GM19099 (cell line): ENCODE results near the gene ZNF222.

Experiments
- POLR2A ChIP-seq: IDR thresholded peaks from 3 replicates; pipeline ENCODE4 v1.6.1; 2011; ENCODE audit warnings: low read depth; ENCODE audit not compliant: insufficient read length; ENCODE audit errors: extremely low read depth

The ZNF222 gene

GRCh38 chr19:44025217-44025936 lies at the start of gene ZNF222:
Gene ZNF222, plus strand, starts transcription at chr19:44025379. Its CDS starts 58 bp downstream, at chr19:44025437.
- peak; percentile 60 for TF ChIP-seq POLR2A

DNA sequence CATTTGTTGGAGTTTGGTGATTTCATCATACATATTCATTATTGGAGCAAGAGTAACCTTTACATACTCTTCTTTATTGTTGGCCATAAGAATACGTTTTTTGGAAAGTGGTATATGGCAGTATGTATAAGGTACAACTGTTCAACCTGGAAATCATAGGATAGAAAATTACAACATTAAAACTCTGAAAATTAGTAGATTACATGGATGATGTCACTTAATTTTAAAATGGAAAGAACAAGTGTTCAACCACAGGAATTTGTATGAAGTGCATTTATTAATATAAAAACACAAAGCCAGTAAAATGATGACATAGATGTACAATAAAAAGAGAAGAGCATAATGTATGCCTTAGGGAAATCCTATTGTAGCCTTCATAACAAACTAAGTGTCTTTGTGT lies 48.4 kb upstream of the ZNF222 start:
- no peak for TF ChIP-seq POLR2A

DNA sequence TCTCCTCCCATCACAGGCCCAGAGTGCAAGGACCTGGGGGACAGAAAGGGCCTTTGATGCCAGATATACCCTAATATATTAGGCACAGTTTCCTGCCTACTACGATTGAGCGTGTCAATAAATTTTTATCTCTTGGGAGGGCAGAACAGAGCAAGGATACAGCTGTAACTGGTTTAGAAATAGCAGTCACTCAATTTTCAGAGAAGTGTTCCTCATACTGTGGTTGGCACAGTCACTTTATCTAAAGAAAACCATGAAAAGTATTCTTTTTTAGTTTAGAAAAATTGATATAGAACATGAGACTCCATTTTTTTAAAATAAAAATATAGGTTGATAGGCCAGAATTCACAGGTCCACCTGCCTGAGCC lies 41.7 kb upstream of the ZNF222 start:
- no peak for TF ChIP-seq POLR2A

GRCh38 chr19:43983912-43984686 lies 41.1 kb upstream of the ZNF222 start, which contains the start of gene ZNF155:
Gene ZNF155, plus strand, starts transcription at chr19:43984188. Its CDS starts 4,356 bp downstream, at chr19:43988544.
- peak; percentile 56 for TF ChIP-seq POLR2A

GRCh38 chr19:43984687-43985000 lies 40.5 kb upstream of the ZNF222 start:
- no peak for TF ChIP-seq POLR2A

GRCh38 chr19:43997631-43998290 lies 27.4 kb upstream of the ZNF222 start:
- TF ChIP-seq POLR2A = no peak

GRCh38 chr19:44002212-44002565 lies 23.0 kb upstream of the ZNF222 start:
- TF ChIP-seq POLR2A = no peak

DNA sequence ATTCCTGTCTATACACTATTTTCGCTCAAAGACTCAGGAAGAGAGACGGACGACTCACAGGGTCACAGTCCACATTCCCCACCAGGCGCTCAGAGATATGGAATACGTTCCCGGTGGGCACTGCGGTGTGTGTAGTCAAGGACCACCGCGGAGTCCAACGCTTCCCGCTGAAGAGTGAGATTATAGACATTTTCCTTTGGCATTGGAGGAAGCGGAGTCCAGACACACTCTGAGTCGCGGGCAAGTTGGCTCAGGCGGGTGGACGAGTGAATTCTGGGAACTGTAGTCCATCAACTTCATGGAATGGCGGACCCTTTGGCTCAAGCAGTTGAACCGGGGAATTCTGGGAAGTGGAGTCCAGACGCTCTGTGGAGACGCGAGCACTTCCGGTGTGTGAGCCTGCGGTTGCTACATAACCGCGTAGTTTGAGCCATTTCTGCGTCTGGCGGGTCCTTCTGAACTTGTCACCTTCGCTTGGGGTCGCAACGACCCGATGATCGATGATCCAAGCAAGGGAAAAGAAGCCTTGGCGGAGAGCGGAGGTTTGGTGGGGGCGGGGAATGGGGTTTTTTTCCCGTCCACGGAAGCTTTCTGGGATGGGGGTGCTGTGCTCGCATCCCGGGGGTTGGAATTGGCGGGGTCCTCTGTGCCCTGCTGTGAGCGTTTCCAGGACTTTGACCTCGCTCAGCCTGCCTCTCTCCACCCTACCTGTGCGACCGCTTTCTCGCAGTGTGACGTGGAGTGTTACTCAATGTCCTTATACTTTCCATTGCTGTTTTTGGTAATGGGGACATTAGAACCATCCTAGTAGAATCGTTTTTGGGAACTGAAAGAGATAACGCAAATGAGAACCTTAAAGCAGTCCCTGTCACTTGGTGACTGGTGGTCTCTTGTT lies 22.4 kb upstream of the ZNF222 start, which contains the start of gene ZNF230:
ZNF230 (plus strand) TSS at position 392 of the 895 bp plus-strand sequence. CDS start 4,122 bp downstream, outside the sequence.
- peak; percentile 68 for TF ChIP-seq POLR2A

- TF ChIP-seq POLR2A = no peak
Observed at GRCh38 chr19:44003461-44004009, 21.6 kb upstream of the ZNF222 start.

DNA sequence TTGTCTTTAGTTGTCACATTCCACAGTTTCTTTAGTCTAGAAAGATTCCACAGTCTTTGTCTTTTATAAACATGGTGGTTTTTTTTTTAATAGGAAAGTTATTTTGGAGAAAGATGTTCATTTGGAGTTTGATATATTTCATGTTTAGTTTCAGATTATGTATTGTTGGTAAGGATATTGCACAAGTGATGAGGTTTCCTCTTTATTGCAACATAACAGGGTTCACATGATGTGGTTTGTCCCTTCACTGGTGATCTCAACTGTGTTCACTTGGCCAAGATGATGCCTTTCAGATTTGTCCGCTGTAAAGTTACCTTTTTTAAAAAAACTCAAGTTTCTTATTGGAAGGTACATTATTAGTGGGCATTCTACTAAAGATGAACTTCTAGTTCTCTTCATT lies 19.2 kb upstream of the ZNF222 start:
- no peak for TF ChIP-seq POLR2A

DNA sequence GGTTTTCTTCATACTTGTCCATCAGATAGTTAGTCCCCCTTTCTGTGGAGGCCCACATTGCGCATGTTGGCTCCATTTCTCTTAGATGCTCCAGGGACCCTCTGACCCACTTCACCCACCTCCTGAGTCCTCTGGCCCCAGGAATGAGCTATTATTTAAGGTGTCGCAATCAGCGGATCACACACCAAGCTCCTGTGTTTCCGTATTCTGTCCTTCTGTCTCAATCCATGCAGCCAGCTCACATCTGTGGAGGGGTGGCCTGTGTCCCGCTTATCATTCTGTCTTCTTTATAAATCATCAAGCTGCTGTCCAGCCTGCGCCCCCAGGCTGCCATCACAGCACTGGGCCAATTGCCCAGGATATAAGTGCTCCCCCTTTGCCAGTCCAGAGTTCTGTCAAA lies 17.7 kb upstream of the ZNF222 start:
- TF ChIP-seq POLR2A = no peak

- no peak for TF ChIP-seq POLR2A
Observed at GRCh38 chr19:44010468-44010867, 14.7 kb upstream of the ZNF222 start.

GRCh38 chr19:44019498-44019897 lies 5.7 kb upstream of the ZNF222 start:
- no peak for TF ChIP-seq POLR2A

GRCh38 chr19:44021221-44021620 lies 4.0 kb upstream of the ZNF222 start:
- no peak for TF ChIP-seq POLR2A

DNA sequence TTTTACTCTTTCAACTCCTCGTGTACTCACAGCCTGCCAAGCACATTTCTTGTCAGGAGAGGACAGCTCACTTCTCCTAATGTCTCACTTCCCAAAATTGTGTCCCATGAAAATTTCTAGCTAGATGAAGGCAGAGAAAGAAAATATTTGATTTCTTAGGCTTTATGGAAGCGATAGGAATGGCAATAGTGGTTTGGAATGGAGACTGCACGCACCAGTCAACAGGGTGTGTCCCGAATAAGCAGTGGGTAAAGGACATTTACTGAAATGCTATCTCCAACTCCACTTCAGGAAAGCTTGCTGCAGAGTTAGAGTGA lies 321 bp upstream of the ZNF222 start:
- TF ChIP-seq POLR2A = no peak

DNA sequence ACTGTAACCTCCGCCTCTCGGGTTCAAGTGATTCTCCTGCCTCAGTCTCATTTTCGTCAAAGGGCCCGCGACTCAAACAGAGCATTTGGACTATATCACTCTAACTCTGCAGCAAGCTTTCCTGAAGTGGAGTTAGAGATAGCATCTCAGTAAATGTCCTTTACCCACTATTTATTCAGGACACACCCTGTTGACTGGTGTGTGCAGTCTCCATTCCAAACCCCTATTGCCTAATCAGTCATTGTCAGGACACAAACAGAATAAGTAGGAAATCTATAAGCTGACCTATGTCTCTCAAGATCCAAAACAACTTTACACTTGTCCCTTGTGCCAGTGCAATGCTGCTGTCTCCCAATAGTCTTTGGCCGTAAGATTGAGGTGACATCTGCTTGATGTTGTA lies 1.4 kb downstream of the ZNF222 start:
- TF ChIP-seq POLR2A = no peak
